Measurements from ENCODE around the gene GRK3. TPM values are rescaled to one million over a fixed set of nuclear protein-coding genes. Genes with fewer than 3 reads are reported as not detected.

The GRK3 gene
- total RNA-seq, 4 donors from 2014 or later, result 0.64 to 5.3 (median 2.8) TPM

GRCh38 chr22:25677631-25678030 lies 113.2 kb downstream of the GRK3 start:
- TF ChIP-seq CTCF (IDR thresholded peaks at IDR 0.05) (no peak), POLR2A (IDR thresholded peaks at IDR 0.05) (no peak)
- Histone ChIP-seq H3K36me3 (no peaks in the 10 kb centered on the region), H3K9me3 (no peaks in the 10 kb centered on the region), H3K4me1 (no peaks in the 10 kb centered on the region), H3K27me3 (no peaks in the 10 kb centered on the region), H3K27ac (no peak overlapping the region), H3K4me3 (no peak overlapping the region)
- intact Hi-C loops (cut with DNase I), result no loop called here
- DNase-seq, result no peak
- WGBS, 2 donors, result 82 to 85% methylated on average over 4 of the region's 4 CpGs

GRCh38 chr22:25680051-25680450 lies 115.6 kb downstream of the GRK3 start:
- no peaks in the 10 kb centered on the region for H3K4me1 ChIP-seq
- no peak for TF ChIP-seq POLR2A (IDR thresholded peaks at IDR 0.05)
- TF ChIP-seq CTCF (IDR thresholded peaks at IDR 0.05), result no peak
- WGBS, 2 donors, result 67 to 79% methylated on average over 2 of the region's 2 CpGs
- intact Hi-C loops (cut with DNase I), result no loop called here
- no peak overlapping the region for H3K27ac ChIP-seq
- H3K9me3 ChIP-seq, result no peaks in the 10 kb centered on the region
- no peaks in the 10 kb centered on the region for H3K27me3 ChIP-seq
- H3K36me3 ChIP-seq, result no peaks in the 10 kb centered on the region
- DNase-seq, result no peak
- no peak overlapping the region for H3K4me3 ChIP-seq

GRCh38 chr22:25680956-25681355 lies 116.5 kb downstream of the GRK3 start:
- Histone ChIP-seq H3K9me3 (no peaks in the 10 kb centered on the region), H3K4me1 (no peaks in the 10 kb centered on the region), H3K27me3 (no peaks in the 10 kb centered on the region), H3K27ac (no peak overlapping the region), H3K36me3 (no peaks in the 10 kb centered on the region), H3K4me3 (no peak overlapping the region)
- no peak for DNase-seq
- intact Hi-C loops (cut with DNase I), result no loop called here
- 57 to 73% methylated on average over 6 of the region's 6 CpGs for WGBS, 2 donors
- TF ChIP-seq CTCF (IDR thresholded peaks at IDR 0.05) (no peak), POLR2A (IDR thresholded peaks at IDR 0.05) (no peak)

GRCh38 chr22:25682109-25682508 lies 117.6 kb downstream of the GRK3 start:
- no peak overlapping the region for H3K4me3 ChIP-seq
- H3K9me3 ChIP-seq, result no peaks in the 10 kb centered on the region
- no peak overlapping the region for H3K27ac ChIP-seq
- no peaks in the 10 kb centered on the region for H3K27me3 ChIP-seq
- WGBS, 2 donors, result 96 to 100% methylated on average over 3 of the region's 3 CpGs
- DNase-seq, result no peak
- H3K36me3 ChIP-seq, result no peaks in the 10 kb centered on the region
- no peak for TF ChIP-seq POLR2A (IDR thresholded peaks at IDR 0.05)
- TF ChIP-seq CTCF (IDR thresholded peaks at IDR 0.05), result no peak
- intact Hi-C loops (cut with DNase I), result no loop called here
- H3K4me1 ChIP-seq, result no peaks in the 10 kb centered on the region

- 90 to 91% methylated on average over 3 to 5 of the region's 5 CpGs for WGBS, 2 donors
- Histone ChIP-seq H3K4me3 (no peak overlapping the region), H3K27me3 (no peaks in the 10 kb centered on the region), H3K4me1 (no peaks in the 10 kb centered on the region), H3K36me3 (peaks cover 0 to 9% (median 0%) of the 10 kb centered on the region in 3 donors), H3K9me3 (no peaks in the 10 kb centered on the region), H3K27ac (no peak overlapping the region)
- TF ChIP-seq CTCF (IDR thresholded peaks at IDR 0.05), result no peak
- no peak for TF ChIP-seq POLR2A (IDR thresholded peaks at IDR 0.05)
- no peak for DNase-seq
- intact Hi-C loops (cut with DNase I), result no loop called here
These were observed 124.2 kb downstream of the GRK3 start for GRCh38 chr22:25688627-25689026.
